NCI-H69 (cell line): ENCODE results near the gene TCFL5.
A peak's percentile ranks its signal among the peaks of the same experiment; 100 is the strongest.

Experiments
- DNase-seq: peaks from one replicate; lab custom pipeline; 2025; lab: John Stamatoyannopoulos, UW

TCFL5 gene

GRCh38 chr20:62811320-62811719 is 50.3 kb downstream of the TCFL5 start:
- no peak for DNase-seq

- no peak for DNase-seq
These were observed 51.8 kb downstream of the TCFL5 start for GRCh38 chr20:62809530-62810428.

DNA sequence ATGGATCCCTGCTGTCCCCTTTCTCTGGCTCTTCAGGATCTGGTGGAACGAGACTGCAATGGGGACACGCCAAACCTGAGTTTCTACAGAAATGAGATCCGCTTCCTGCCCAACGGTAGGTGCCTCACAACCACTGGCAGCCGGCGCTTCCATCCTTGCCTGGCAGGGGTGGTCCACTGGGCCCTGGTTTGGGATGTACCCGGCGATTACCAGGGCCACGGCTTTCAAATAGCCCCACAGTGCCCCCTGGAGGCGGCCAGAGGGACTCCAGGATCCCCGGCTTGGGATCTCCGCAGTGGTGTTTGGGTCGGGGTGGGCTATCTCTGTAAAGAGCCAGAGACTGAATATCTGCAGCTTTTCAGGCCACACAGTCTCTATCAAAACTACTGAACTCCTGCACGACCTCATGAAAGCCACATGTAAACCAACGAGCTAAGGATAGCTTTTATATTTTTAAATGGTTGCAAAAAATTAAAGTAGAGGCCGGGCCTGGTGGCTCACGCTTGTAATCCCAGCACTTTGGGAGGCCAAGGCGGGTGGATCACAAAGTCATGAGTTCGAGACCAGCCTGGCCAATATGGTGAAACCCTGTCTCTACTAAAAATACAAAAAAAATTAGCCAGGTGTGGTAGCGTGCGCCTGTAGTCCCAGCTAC is 53.3 kb downstream of the TCFL5 start:
- peak; percentile 30 for DNase-seq

DNA sequence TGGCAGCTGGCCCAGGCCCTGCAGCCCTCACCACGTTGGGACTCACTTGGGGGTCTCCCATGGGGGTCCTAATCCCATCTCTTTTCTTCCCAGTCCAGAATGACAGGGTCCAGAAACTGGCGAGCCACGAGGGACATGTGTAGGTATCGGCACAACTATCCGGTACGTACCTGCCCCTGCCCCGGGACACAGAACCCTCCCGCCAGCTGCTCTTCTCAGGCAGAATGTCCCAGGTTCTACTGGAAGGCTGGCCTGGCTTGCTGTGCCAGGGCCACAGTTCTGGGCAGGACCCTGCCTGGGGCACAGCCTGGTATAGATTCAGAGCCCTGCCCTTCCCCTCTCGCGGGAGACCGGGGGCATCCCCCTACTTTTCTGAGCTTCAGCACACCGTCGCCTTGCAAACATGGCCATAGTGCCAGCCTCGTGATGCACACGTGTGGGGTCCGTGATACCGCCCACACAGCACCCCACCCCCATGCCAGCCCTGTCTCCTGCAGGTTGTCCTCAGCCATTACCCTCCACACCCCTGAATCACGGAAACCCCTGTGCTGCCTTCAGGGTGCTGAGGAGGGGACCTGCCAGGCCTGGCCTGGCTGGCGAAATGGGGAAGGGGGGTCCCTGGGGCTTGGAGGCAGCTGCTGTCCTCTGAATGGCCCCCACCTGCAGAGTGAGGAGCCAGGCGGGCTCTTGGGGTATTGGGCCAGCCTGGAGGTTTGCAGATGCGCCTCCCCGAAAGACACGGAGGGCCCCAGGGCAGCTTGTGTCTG is 54.0 kb downstream of the TCFL5 start:
- DNase-seq: no peak

GRCh38 chr20:62806383-62807050 is 55.1 kb downstream of the TCFL5 start:
- no peak for DNase-seq

DNA sequence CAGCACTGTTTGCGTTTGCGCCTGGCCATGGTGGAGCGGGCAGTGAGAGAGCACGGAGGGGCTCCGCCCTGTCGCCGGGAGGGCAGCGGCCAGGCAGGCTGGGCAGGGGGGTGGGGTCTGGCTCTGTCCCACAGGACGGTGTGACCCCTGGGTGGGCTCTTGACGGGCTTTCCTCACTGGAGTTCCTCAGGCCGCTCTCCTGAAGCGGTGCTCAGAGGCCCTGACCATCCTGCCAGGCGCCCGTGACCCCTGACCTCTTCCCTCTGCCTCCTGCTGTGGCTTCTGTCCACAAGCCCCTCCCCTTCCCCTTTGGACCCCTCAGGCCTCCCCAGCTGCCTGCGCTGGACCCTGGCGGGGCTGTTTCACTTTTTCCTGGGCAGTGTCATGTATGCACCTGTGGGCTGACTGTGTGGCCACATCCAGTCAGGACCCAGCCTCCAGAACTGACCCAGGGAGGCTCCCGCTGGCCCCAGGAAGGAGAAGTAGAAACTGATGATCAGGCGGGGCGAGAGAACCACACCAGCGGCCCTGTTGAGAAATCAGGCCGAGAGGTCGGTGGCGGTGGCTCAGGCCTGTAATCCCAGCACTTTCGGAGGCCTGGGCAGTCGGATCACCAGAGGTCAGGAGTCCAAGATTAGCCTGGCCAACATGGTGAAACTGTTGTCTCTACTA is 55.8 kb downstream of the TCFL5 start:
- DNase-seq: no peak

DNA sequence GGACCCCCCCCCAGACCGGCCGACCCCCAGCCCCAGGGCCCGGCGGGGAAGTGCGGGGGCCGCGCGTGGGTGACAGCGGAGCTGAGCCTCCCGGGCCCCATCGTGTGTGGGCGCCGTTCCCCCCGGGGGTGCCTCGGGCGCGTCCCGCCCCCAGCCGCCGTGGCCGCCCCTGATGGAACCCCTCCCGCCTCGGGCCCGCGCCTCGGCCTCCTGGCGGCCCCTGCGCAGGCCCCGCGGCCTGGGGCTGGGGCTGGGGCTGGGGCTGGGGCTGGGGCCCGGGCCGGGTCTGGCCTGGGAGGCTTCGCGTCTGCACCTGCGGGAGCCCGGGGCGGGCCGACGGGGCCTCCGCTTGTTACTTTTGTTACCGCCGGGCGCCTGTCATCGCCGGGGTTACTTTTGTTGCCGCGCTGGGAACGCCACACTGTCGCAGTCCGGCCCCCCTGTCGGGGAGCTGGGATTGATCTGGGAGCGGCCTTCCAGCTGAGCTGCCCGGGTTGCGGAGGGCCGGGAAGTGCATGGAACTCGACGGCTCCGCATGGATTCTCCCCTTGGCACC is 56.4 kb downstream of the TCFL5 start:
- DNase-seq: peak; percentile 31

DNA sequence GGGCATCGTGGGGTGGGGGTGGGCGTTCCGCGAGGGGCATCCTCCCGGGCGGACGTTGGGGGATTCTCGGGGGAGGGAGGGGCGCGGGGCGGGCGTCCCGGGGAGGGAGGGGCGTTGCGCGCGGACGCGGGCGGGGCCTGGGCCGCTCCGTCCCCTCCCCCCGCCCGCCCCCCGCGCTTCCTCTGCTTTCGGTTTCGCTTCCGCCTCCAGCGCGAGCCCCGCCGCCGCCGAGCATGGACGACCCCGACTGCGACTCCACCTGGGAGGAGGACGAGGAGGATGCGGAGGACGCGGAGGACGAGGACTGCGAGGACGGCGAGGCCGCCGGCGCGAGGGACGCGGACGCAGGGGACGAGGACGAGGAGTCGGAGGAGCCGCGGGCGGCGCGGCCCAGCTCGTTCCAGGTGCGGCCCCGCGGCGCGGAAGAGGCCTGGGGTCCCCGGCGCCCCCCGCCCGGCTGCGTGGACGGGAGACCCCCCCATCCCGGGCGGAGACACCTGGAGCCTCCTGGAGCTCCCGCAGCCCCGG is 56.9 kb downstream of the TCFL5 start, which contains the start of gene OGFR:
Gene OGFR, plus strand, starts transcription at position 209 of the 528 bp plus-strand sequence. Its CDS starts 25 bp downstream, at position 234.
- peak; percentile 69 for DNase-seq

GRCh38 chr20:62804021-62804626 is 57.5 kb downstream of the TCFL5 start:
- DNase-seq: no peak

- no peak for DNase-seq
These were observed 59.5 kb downstream of the TCFL5 start for GRCh38 chr20:62802026-62802712.

GRCh38 chr20:62801284-62802010 is 60.2 kb downstream of the TCFL5 start:
- DNase-seq: no peak

DNA sequence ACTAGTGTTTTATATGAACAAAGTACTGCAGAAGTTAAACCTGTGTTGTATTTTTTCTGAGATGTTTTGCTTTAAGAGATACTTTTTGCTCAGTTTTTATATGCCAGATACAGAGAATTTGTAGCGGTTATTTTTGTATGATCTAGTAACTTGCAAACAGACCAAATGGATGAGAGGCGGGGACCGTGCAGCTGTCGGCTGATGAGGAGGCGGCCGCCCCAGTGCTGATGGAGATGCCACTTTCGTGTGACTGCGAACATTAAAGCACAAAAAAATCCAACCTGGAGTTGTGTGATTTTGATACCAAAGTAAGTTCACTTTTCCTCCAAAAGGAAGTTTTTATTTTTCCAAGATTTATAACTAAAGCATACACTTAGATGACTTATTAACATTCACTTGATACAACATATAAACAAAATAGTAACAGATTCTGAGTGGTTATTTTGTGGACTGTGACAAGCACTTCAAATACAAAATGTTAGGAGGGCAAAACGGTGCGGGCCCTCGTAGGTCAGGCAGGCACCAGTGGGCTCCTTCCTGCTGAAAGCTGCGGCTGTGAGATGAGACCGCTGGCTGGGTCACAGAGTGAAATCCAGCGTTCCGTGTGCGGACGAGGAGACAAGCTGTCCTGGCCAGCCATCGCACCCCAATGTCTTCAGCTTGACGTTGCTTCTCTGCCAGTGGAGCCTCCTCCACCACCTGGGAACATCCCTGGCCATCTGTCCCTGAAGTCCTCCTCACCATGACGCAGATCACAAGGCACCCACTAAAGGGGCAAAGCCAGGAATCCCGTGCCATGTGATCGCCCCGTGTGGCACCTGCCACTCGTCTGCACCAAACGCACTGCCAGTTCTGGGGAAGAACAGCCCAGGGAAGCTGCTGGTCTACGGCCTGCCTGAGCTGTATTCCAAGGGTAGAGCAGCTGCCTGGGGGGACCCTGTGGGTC is 61.0 kb downstream of the TCFL5 start:
- DNase-seq: no peak

DNA sequence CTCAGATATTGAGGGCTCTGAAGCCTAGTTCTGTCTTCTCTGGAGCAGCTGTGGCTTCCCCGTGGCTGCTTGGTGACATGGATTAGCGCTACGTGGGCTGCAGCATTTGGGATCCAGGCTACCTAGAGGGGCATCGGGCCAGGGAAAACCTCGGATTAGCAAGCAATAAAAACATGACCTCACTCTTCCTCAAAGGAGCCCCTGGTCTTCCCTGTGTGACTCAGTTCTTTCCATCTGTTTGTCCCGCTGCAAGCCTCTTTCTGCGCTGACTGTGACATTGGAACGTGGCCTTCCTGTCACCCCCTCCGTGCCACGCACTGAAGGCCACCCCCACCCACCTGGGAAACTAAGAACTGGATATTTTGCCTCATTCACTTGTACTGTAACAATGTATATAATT is 61.7 kb downstream of the TCFL5 start:
- no peak for DNase-seq

DNA sequence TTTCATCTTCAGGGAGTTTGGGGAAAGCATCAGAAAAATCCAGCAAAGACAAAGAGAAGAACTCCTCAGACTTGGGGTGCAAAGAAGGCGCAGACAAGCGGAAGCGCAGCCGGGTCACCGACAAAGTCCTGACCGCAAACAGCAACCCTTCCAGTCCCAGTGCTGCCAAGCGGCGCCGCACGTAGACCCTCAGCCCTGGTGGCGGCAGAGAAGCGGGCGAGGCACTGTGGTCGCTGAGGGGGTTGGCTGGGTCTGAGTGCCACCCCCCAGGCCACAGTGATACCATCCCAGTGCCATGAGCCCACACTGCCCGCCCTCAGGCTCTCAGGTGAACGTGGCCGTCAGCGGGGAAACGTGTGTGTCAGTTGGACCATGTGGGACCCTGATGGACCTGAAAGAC is 62.2 kb downstream of the TCFL5 start:
- DNase-seq: no peak

- DNase-seq: no peak
These were observed 62.6 kb downstream of the TCFL5 start for GRCh38 chr20:62799036-62799435.

GRCh38 chr20:62797671-62798532 is 63.7 kb downstream of the TCFL5 start:
- DNase-seq: no peak
